ENCODE data around the gene OR10AD1.
"Not testable (repeated sequence)": the region's sequence is repeated elsewhere in the genome, so short reads cannot be mapped to it uniquely, and the experiment has no call there.

OR10AD1 gene

GRCh38 chr12:48169011-48169410 lies 34.1 kb downstream of the OR10AD1 start:
- ATAC-seq (replicated peaks; ENCODE audit: extremely low read depth, poor library complexity, severe bottlenecking) = no peak
- no peak for DNase-seq (ENCODE audit: low spot score in 2 of 2)
- H3K36me3 Mint-ChIP-seq (ENCODE audit: insufficient read depth) = peaks cover 3% of the 10 kb centered on the region
- no peak overlapping the region for H3K27ac Mint-ChIP-seq (ENCODE audit: low read depth)
- no peaks in the 10 kb centered on the region for H3K9me3 Mint-ChIP-seq
- H3K4me1 Mint-ChIP-seq = no peaks in the 10 kb centered on the region
- H3K27me3 Mint-ChIP-seq = peaks cover 16% of the 10 kb centered on the region
- H3K4me3 Mint-ChIP-seq = no peak overlapping the region

- peak in 1 of 2 donors; percentile 31 for DNase-seq (ENCODE audit: low spot score in 2 of 2)
Measured at GRCh38 chr12:48165089-48165981, 37.8 kb downstream of the OR10AD1 start.

GRCh38 chr12:48164451-48164850 lies 38.6 kb downstream of the OR10AD1 start:
- ATAC-seq (replicated peaks; ENCODE audit: extremely low read depth, poor library complexity, severe bottlenecking) = no peak
- no peak for DNase-seq (ENCODE audit: low spot score in 2 of 2)
- Mint-ChIP-seq H3K4me1 (no peaks in the 10 kb centered on the region), H3K36me3 (ENCODE audit: insufficient read depth) (peaks cover 3% of the 10 kb centered on the region), H3K4me3 (no peak overlapping the region), H3K9me3 (no peaks in the 10 kb centered on the region), H3K27me3 (peaks cover 26% of the 10 kb centered on the region), H3K27ac (ENCODE audit: low read depth) (no peak overlapping the region)

More at GRCh38 chr12:48165089-48165981, 37.8 kb downstream of the OR10AD1 start:
- ATAC-seq (replicated peaks; ENCODE audit: extremely low read depth, poor library complexity, severe bottlenecking) = peak; percentile 32
- no peak overlapping the region for H3K27ac Mint-ChIP-seq (ENCODE audit: low read depth)
- peaks cover 3% of the 10 kb centered on the region for H3K36me3 Mint-ChIP-seq (ENCODE audit: insufficient read depth)
- no peaks in the 10 kb centered on the region for H3K4me1 Mint-ChIP-seq
- H3K27me3 Mint-ChIP-seq = peaks cover 26% of the 10 kb centered on the region
- H3K4me3 Mint-ChIP-seq = no peak overlapping the region
- H3K9me3 Mint-ChIP-seq = no peaks in the 10 kb centered on the region

- Mint-ChIP-seq H3K27ac (ENCODE audit: low read depth) (no peak overlapping the region), H3K4me3 (no peak overlapping the region), H3K27me3 (peaks cover 26% of the 10 kb centered on the region), H3K36me3 (ENCODE audit: insufficient read depth) (no peaks in the 10 kb centered on the region), H3K9me3 (no peaks in the 10 kb centered on the region), H3K4me1 (peaks cover 5% of the 10 kb centered on the region)
- DNase-seq (ENCODE audit: low spot score in 2 of 2) = no peak
- no peak for ATAC-seq (replicated peaks; ENCODE audit: extremely low read depth, poor library complexity, severe bottlenecking)
Measured at GRCh38 chr12:48163150-48163747, 39.8 kb downstream of the OR10AD1 start.

GRCh38 chr12:48160807-48161206 lies 42.3 kb downstream of the OR10AD1 start:
- peaks cover 18% of the 10 kb centered on the region for H3K4me1 Mint-ChIP-seq

GRCh38 chr12:48160046-48160445 lies 43.0 kb downstream of the OR10AD1 start:
- Mint-ChIP-seq H3K27ac (ENCODE audit: low read depth) (no peak overlapping the region), H3K36me3 (ENCODE audit: insufficient read depth) (peaks cover 15% of the 10 kb centered on the region), H3K27me3 (peaks cover 10% of the 10 kb centered on the region), H3K4me1 (peaks cover 18% of the 10 kb centered on the region), H3K9me3 (no peaks in the 10 kb centered on the region), H3K4me3 (no peak overlapping the region)
- DNase-seq (ENCODE audit: low spot score in 2 of 2) (no peak), ATAC-seq (replicated peaks; ENCODE audit: extremely low read depth, poor library complexity, severe bottlenecking) (no peak)

More at GRCh38 chr12:48160807-48161206, 42.3 kb downstream of the OR10AD1 start:
- H3K27me3 Mint-ChIP-seq = peaks cover 17% of the 10 kb centered on the region
- no peaks in the 10 kb centered on the region for H3K9me3 Mint-ChIP-seq
- H3K4me3 Mint-ChIP-seq = no peak overlapping the region
- ATAC-seq (replicated peaks; ENCODE audit: extremely low read depth, poor library complexity, severe bottlenecking) (no peak), DNase-seq (ENCODE audit: low spot score in 2 of 2) (no peak)
- H3K36me3 Mint-ChIP-seq (ENCODE audit: insufficient read depth) = peaks cover 15% of the 10 kb centered on the region
- no peak overlapping the region for H3K27ac Mint-ChIP-seq (ENCODE audit: low read depth)

- Mint-ChIP-seq H3K9me3 (no peaks in the 10 kb centered on the region), H3K4me1 (peaks cover 30% of the 10 kb centered on the region), H3K27ac (ENCODE audit: low read depth) (peak overlapping the region; percentile 97), H3K36me3 (ENCODE audit: insufficient read depth) (peaks cover 23% of the 10 kb centered on the region), H3K27me3 (peaks cover under 1% of the 10 kb centered on the region), H3K4me3 (peak overlapping the region; percentile 95)
- ATAC-seq (replicated peaks; ENCODE audit: extremely low read depth, poor library complexity, severe bottlenecking) (peak; percentile 21), DNase-seq (ENCODE audit: low spot score in 2 of 2) (no peak)
Measured at GRCh38 chr12:48157889-48158370, 45.2 kb downstream of the OR10AD1 start.

- H3K36me3 Mint-ChIP-seq (ENCODE audit: insufficient read depth) = peaks cover 26% of the 10 kb centered on the region
- peak; percentile 89 for ATAC-seq (replicated peaks; ENCODE audit: extremely low read depth, poor library complexity, severe bottlenecking)
Measured at GRCh38 chr12:48157018-48157888, 45.8 kb downstream of the OR10AD1 start, which contains the start of gene ASB8. ASB8 (minus strand) TSS chr12:48157515; CDS start chr12:48153496, 4,019 bp downstream.

GRCh38 chr12:48156652-48157017 lies 46.5 kb downstream of the OR10AD1 start:
- Mint-ChIP-seq H3K9me3 (no peaks in the 10 kb centered on the region), H3K27me3 (no peaks in the 10 kb centered on the region), H3K4me3 (peak overlapping the region; percentile 95), H3K36me3 (ENCODE audit: insufficient read depth) (peaks cover 31% of the 10 kb centered on the region), H3K4me1 (peaks cover 32% of the 10 kb centered on the region), H3K27ac (ENCODE audit: low read depth) (peak overlapping the region; percentile 97)
- ATAC-seq (replicated peaks; ENCODE audit: extremely low read depth, poor library complexity, severe bottlenecking) (no peak), DNase-seq (ENCODE audit: low spot score in 2 of 2) (no peak)

More at GRCh38 chr12:48157018-48157888, 45.8 kb downstream of the OR10AD1 start, which contains the start of gene ASB8:
- DNase-seq (ENCODE audit: low spot score in 2 of 2) = peak; percentile 98
- no peaks in the 10 kb centered on the region for H3K9me3 Mint-ChIP-seq
- no peaks in the 10 kb centered on the region for H3K27me3 Mint-ChIP-seq
- peak within 1 kb of the TSS; percentile 95 for H3K4me3 Mint-ChIP-seq
- peak within 1 kb of the TSS; percentile 97 for H3K27ac Mint-ChIP-seq (ENCODE audit: low read depth)
- peaks cover 32% of the 10 kb centered on the region for H3K4me1 Mint-ChIP-seq

- peaks cover 33% of the 10 kb centered on the region for H3K36me3 Mint-ChIP-seq (ENCODE audit: insufficient read depth)
- not testable (repeated sequence) for H3K27me3 Mint-ChIP-seq; H3K9me3 Mint-ChIP-seq; DNase-seq (ENCODE audit: low spot score in 2 of 2); ATAC-seq (replicated peaks; ENCODE audit: extremely low read depth, poor library complexity, severe bottlenecking)
- H3K27ac Mint-ChIP-seq (ENCODE audit: low read depth) = peak overlapping the region; percentile 97
- H3K4me3 Mint-ChIP-seq = peak overlapping the region; percentile 95
- H3K4me1 Mint-ChIP-seq = peaks cover 32% of the 10 kb centered on the region
Measured at GRCh38 chr12:48155786-48156185, 47.3 kb downstream of the OR10AD1 start.

Data from central memory CD8-positive, alpha-beta T cell (primary cell).